Natural killer cell (primary cell): Measurements from ENCODE around the gene IL12RB2. TPM values are rescaled to one million over a fixed set of nuclear protein-coding genes. Genes with fewer than 3 reads are reported as not detected.

ENCODE experiments used
- ATAC-seq, 3 donors: fragments of 150-1000 bp in 2 of 3; fragments of 200-7000 bp in 1 of 3; cut with Tn5 transposase; 1 replicate in 1 of 3; 2 replicates in 2 of 3; pipeline ENCODE4 v1.10.0; 2021; ENCODE audit warnings: mild to moderate bottlenecking in 2 of 3, moderate library complexity in 2 of 3
- DNase-seq, 2 donors: peaks; one replicate each; pipeline versions ENCODE4 v3.0.0 to v3.0.0-alpha.2; 2013 to 2021; ENCODE audit warnings: mixed read lengths in 1 of 2
- H3K27ac ChIP-seq: one replicate; pipeline ENCODE4 v1.5.1; 2013; ENCODE audit warnings: mild to moderate bottlenecking, low read length
- H3K27me3 ChIP-seq: one replicate; pipeline ENCODE4 v1.6.1; 2013; ENCODE audit warnings: low read length; ENCODE audit not compliant: control insufficient read depth, insufficient read depth
- H3K36me3 ChIP-seq: one replicate; pipeline ENCODE4 v1.6.1; 2013; ENCODE audit warnings: low read length; ENCODE audit not compliant: control insufficient read depth, insufficient read depth
- H3K4me1 ChIP-seq: one replicate; pipeline ENCODE4 v1.6.1; 2013; ENCODE audit warnings: low read length; ENCODE audit not compliant: control insufficient read depth, insufficient read depth
- H3K4me3 ChIP-seq: one replicate; pipeline ENCODE4 v1.5.1; 2013; ENCODE audit warnings: low read length
- H3K9me3 ChIP-seq: one replicate; pipeline ENCODE4 v1.6.1; 2013; ENCODE audit warnings: low read length; ENCODE audit not compliant: control insufficient read depth, insufficient read depth
- H3K27ac Mint-ChIP-seq, 2 donors: one replicate each; pipeline ENCODE4 v1.8.0; 2022; ENCODE audit warnings: mild to moderate bottlenecking in 2 of 2, mixed read lengths in 2 of 2, moderate library complexity in 1 of 2
- H3K27me3 Mint-ChIP-seq, 2 donors: one replicate each; pipeline ENCODE4 v1.8.0; 2022; ENCODE audit warnings: low read depth in 2 of 2, mixed read lengths in 2 of 2
- H3K36me3 Mint-ChIP-seq: one replicate; pipeline ENCODE4 v1.8.0; 2022; ENCODE audit warnings: mixed read lengths
- H3K4me1 Mint-ChIP-seq, 2 donors: one replicate each; pipeline ENCODE4 v1.8.0; 2022; ENCODE audit warnings: mixed read lengths in 2 of 2
- H3K4me3 Mint-ChIP-seq: one replicate; pipeline ENCODE4 v1.8.0; 2022; ENCODE audit warnings: mild to moderate bottlenecking, moderate library complexity, mixed read lengths
- H3K9me3 Mint-ChIP-seq, 2 donors: one replicate each; pipeline ENCODE4 v1.8.0; 2022; ENCODE audit warnings: mixed read lengths in 2 of 2
- WGBS: methylation state at CpG from one replicate; pipeline ENCODE4 v1.1.7; 2013; ENCODE audit warnings: missing lambda C conversion rate; ENCODE audit not compliant: insufficient coverage; 5-methylcytosine and 5-hydroxymethylcytosine counted together
- intact Hi-C: fragments of 100-400 bp; cut with micrococcal nuclease; formaldehyde crosslinking; loops from one replicate; pipeline ENCODE4 v1.14.2; 2022
- total RNA-seq, 4 donors: library from RNA; stranded (reverse); fragments of 120-200 nt in 1 of 4; gene quantifications; one replicate each; pipeline versions ENCODE4 v1.2.3 to v1.2.4, GENCODE V29; 2013 to 2022
- TF ChIP-seq, protein P1 (sequence below): fragments of 200-600 bp; IDR thresholded peaks from one replicate; pipeline ENCODE4 v1.8.0; 2022; ENCODE audit warnings: antibody characterized with exemption

IL12RB2 gene
- total RNA-seq, 3 donors from 2014 or later (not counting 1 experiment from before 2014, with no cell fraction given) = 18.2 to 51.2 (median 24.8) TPM

DNA sequence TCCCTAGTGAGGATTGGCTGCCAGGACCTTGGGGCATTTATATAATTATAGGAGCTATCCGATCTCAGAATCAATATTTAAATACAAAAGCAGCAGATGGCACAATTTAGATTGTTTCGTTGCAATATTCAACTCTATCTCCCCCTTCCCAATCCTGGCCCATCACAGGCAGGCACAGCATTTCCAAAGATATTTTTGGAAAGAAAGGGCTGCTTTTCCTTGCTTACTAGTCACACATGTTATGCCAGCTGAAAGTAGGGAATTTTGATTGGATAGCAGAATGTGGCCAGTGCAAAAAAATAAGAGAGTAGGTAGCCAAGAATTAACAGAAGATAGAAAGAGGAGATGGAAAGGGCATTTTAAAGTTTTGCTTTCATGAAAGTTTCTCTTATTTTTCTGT lies 37.9 kb downstream of the IL12RB2 start:
- ATAC-seq (no peak), DNase-seq (no peak)
- no peaks in the 10 kb centered on the region for H3K27me3 Mint-ChIP-seq
- H3K36me3 Mint-ChIP-seq = peaks cover 2% of the 10 kb centered on the region
- Histone ChIP-seq H3K4me1 (peaks cover 22% of the 10 kb centered on the region), H3K27me3 (no peaks in the 10 kb centered on the region), H3K27ac (no peak overlapping the region), H3K36me3 (peaks cover 3% of the 10 kb centered on the region), H3K4me3 (no peak overlapping the region), H3K9me3 (no peaks in the 10 kb centered on the region)
- peaks cover 36 to 41% of the 10 kb centered on the region in 2 donors for H3K4me1 Mint-ChIP-seq
- no peak overlapping the region for H3K4me3 Mint-ChIP-seq
- intact Hi-C loops = loop anchor here (5.0 kb wide), 1 partner anchor 157 kb away; no protein-coding TSS in a partner anchor
- WGBS = 50% methylated on average over 2 of the region's 2 CpGs
- H3K27ac Mint-ChIP-seq = peak overlapping the region; percentile 33 to 77
- peaks cover 3% of the 10 kb centered on the region in 2 donors for H3K9me3 Mint-ChIP-seq
- TF ChIP-seq, protein P1, sequence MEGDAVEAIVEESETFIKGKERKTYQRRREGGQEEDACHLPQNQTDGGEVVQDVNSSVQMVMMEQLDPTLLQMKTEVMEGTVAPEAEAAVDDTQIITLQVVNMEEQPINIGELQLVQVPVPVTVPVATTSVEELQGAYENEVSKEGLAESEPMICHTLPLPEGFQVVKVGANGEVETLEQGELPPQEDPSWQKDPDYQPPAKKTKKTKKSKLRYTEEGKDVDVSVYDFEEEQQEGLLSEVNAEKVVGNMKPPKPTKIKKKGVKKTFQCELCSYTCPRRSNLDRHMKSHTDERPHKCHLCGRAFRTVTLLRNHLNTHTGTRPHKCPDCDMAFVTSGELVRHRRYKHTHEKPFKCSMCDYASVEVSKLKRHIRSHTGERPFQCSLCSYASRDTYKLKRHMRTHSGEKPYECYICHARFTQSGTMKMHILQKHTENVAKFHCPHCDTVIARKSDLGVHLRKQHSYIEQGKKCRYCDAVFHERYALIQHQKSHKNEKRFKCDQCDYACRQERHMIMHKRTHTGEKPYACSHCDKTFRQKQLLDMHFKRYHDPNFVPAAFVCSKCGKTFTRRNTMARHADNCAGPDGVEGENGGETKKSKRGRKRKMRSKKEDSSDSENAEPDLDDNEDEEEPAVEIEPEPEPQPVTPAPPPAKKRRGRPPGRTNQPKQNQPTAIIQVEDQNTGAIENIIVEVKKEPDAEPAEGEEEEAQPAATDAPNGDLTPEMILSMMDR = no peak

DNA sequence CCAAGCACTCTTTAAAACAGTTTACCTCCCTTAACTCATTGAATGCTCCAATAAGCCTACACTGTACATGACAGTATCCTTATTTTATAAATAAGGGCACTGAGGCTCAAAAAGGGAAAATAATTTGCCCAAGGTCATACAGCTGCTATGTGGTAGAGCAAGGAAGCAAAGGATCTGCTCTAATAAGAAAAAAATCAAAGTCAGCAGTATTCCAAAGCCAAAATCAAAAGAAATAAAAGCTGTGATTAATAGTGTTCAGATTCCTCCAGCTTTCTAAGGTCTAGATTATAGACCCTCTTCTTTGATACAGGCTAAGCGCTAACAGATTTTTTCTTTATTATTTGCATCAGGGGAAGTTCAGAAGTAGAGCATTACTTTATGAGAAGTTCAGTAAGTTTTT lies 39.3 kb downstream of the IL12RB2 start:
- Histone ChIP-seq H3K9me3 (no peaks in the 10 kb centered on the region), H3K27ac (no peak overlapping the region), H3K27me3 (no peaks in the 10 kb centered on the region), H3K36me3 (peaks cover 4% of the 10 kb centered on the region), H3K4me1 (peaks cover 10% of the 10 kb centered on the region), H3K4me3 (no peak overlapping the region)
- TF ChIP-seq, protein P1 = no peak
- peak overlapping the region; percentile 63 to 72 for H3K27ac Mint-ChIP-seq
- no peaks in the 10 kb centered on the region for H3K27me3 Mint-ChIP-seq
- ATAC-seq (no peak), DNase-seq (no peak)
- intact Hi-C loops = loop anchor here (5.0 kb wide), 1 partner anchor 155 kb away; no protein-coding TSS in a partner anchor
- H3K4me3 Mint-ChIP-seq = no peak overlapping the region
- H3K4me1 Mint-ChIP-seq = peaks cover 21 to 27% of the 10 kb centered on the region in 2 donors
- WGBS = no CpG with 5 or more reads among the region's 1 CpG
- H3K36me3 Mint-ChIP-seq = no peaks in the 10 kb centered on the region
- H3K9me3 Mint-ChIP-seq = peaks cover 3% of the 10 kb centered on the region in 2 donors

DNA sequence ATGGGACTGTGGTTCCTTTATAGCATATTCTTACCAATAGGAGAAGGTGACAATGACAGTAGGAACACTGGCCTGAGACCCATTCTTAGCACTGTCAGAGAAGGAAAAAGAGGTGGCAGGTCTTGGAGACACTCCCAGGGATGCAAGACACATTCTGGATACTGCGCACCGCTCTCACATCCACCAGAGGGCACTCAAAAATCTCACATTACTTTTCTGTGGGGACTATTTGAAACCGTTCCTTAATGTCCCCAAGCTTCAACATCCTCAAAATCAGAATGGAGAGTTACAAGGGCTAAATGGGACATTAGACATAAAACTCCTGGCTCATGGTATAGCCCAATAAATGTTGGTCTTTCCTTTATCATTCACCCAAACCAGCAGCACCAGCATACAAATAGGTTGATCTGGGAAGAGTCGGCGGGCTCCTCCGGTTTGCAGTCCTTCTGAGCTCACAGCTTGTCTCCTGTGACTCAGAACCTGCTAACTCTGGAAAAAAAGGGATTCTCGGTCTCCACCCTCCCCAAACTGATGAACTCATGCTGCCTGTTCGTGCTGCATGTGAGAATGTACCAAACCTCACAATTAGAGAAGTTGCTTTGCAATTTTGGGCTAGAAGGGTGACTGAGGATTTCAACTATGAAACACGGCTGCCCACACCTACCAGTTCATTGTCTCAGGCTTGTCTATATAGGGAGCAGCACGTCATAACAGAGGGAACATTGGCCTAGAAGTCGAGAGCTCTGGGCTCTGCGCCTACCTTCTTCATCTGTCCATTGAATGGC lies 40.2 kb downstream of the IL12RB2 start:
- H3K27me3 Mint-ChIP-seq = no peaks in the 10 kb centered on the region
- H3K27ac ChIP-seq = no peak overlapping the region
- no peaks in the 10 kb centered on the region for H3K27me3 ChIP-seq
- peaks cover 15 to 21% of the 10 kb centered on the region in 2 donors for H3K4me1 Mint-ChIP-seq
- TF ChIP-seq, protein P1 = peak; percentile 43
- no peak overlapping the region for H3K4me3 Mint-ChIP-seq
- no peak overlapping the region for H3K4me3 ChIP-seq
- H3K36me3 ChIP-seq = peaks cover 7% of the 10 kb centered on the region
- peak in 1 of 2 donors; percentile 42 for DNase-seq
- intact Hi-C loops = loop anchor here (5.0 kb wide), 1 partner anchor 154 kb away; no protein-coding TSS in a partner anchor
- peak overlapping the region; percentile 63 to 72 for H3K27ac Mint-ChIP-seq
- H3K9me3 Mint-ChIP-seq = no peaks in the 10 kb centered on the region
- ATAC-seq = peak in 2 of 3 donors; percentile 57 to 61
- H3K9me3 ChIP-seq = no peaks in the 10 kb centered on the region
- 88% methylated on average over 12 of the region's 12 CpGs for WGBS
- H3K36me3 Mint-ChIP-seq = peaks cover 1% of the 10 kb centered on the region
- peaks cover 3% of the 10 kb centered on the region for H3K4me1 ChIP-seq
